GM19099 (cell line): ENCODE results near the gene CRY1.
A peak's percentile ranks its signal among the peaks of the same experiment; 100 is the strongest.

Source experiments
- POLR2A ChIP-seq: IDR thresholded peaks from 3 replicates; pipeline ENCODE4 v1.6.1; 2011; ENCODE audit warnings: low read depth; ENCODE audit not compliant: insufficient read length; ENCODE audit errors: extremely low read depth

The CRY1 gene

DNA sequence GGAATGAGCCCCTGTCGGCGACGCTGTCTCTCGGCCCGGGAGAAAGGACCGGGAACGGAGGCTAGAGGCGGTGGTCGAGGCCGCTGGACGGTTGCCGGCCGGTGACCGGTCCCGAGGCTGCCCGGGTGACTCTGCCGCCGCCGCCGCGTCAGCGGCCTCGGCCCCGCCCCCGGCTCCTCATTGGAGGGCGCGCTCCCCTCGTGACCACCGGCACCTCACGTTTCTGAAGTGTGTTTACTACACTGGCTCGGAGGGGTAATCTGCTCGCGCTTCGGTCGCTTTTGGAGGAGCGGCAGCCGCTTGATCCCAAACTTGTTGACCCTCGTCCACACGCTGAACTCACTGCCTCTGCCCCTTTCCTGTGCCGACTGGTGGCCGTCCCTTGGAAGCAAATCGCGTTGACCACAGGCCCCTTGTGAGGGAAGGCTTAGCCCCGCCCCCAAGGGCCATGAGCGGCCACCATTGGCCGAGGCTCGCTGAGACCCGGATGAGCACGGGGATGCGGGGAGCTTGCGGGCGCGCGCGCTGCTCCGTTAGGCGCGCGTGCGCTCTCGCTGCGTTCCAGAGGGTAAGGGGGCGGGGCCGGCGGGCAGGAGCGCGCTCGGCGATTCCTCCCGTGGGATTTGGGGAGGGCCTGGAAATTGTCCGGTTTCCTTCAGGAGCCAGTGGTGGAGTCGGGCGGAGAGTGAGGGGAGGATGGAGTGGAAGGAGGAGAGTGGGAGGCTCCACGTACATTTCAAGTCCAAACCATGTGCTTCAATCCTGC, at the start of gene CRY1:
Gene CRY1 (minus strand): TSS at position 133 of the 766 bp plus-strand sequence. CDS start 588 bp downstream, outside the sequence.
- peak; percentile 20 for TF ChIP-seq POLR2A

DNA sequence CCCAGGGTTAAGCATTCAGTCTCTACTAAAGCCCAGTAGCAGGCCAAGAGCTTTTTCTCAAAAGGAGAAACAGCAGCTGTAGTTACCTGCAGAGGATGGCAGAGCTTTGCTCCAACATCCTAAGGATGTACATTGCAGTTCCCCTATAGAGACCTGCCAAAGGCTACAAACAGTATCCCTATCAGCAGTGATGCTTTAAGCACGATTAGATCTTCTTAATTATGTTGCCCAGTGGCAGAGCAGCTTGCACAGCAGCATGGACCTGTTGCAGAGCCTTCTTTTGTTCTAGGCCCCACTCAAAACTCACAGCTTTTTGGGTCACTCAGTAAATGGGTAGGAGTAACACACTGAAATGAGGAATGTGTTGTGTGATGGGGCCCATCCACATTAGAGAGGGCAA, 46.4 kb upstream of the CRY1 start:
- TF ChIP-seq POLR2A, result no peak

DNA sequence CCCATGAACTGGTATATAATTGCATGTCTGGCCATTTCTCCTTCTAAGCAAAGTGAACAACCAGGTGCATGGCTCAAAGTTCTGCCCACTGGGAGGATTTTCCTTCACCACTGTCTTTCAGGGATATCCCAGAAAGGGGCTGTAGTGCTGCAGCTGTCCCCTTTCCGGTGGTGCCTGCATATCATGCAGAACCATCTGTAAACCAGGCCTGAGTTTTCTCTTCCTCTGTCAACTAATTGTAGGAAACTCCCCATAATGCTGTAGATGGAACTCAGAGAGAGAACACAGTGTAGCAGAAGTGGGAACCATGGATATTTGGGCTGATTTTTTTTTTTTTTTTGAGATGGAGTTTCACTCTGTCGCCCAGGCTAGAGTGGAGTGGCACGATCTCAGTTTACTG, 45.6 kb upstream of the CRY1 start:
- no peak for TF ChIP-seq POLR2A

DNA sequence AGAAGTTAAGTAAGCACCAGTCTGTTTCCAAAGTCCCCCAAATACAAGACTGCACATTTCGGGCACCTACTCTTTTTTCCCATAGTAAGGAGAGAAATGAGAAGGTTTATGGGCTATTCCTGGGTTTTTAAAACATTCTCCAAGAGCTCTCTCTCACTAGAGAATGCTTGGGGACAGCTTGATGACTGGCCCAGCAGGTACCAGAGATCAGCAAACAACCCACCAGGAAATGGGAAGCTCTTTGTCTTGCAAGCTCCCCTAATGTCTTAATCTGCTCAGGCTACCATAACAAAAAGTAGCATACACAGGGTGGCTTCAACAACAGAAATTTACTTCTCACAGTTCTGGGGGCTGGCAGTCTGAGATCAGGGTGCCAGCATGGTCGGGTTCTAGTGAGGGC, 41.8 kb upstream of the CRY1 start:
- no peak for TF ChIP-seq POLR2A

DNA sequence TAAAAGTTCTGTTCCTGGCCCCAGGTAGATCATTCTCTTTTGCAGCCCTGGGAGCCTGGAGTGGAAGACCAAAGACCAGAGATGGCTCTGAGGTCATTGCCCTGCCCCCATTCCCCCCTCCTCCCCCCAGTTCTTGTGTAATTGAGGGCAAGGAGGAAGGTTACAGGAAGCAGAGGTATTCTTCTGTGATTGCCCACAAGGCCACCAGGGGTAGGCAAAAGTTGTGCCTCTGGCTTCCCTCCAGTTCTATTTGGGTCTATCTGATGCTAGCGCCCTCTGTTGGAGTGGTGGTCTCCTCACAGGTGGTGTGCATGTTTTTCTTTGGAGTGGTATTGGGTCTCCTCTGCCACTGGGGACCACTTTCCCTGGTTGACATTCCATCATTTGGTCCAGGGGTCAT, 41.2 kb upstream of the CRY1 start:
- TF ChIP-seq POLR2A, result no peak

DNA sequence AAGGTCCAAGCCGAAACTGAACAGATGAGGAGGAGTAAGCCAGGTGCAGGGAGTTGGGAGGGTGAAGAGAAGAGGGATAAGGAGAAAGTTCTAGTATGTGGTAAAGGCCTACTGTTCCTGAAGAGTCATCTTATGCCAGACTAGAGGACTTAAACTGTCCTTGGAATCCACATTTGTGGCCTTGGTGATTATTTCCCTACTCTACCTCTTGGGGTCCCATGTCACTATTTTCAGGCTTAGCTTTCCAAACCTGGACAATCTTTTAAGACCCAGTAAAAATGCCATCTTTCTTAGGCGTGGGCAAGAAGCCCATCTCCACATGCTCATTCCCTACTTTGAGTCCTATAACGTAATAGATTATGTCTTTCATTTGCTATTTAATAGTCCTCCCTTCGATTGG, 40.1 kb upstream of the CRY1 start:
- no peak for TF ChIP-seq POLR2A

DNA sequence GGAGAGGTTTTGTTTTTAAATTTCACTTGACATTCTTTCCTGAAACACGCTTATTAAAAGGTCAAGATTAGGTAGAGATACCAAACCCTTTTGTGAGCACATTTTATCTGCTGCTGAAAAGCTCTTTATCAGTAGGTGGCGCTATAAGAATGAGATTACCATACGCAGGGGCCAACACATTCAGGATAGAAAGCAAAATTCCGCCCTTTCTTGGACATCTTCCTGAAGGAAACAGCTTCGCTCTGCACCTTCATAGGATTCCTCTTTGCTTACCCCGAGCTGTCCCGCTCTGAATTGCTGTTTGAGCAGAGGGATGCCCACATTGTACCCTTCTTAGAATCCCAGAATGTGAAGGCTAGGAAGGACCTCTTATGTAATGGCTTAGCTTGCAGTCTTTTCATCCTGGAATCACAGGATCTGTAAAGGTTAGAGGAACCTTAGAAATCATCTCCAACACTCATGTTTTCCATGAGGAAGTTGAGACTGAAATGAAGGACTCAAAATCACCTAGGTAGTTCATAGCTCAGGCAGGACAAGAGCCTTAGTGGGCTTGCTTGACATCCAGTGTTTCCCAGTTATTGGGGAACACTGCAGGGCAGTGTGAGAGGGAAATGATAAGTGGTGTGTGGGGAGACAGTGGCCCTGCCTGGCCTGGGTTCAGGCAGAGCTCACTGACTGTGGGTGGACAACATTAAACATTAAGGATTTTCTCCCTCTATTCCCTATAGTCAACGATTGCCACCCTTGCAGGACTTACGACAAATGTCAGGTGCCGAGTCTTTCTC, 38.7 kb upstream of the CRY1 start:
- TF ChIP-seq POLR2A, result no peak

DNA sequence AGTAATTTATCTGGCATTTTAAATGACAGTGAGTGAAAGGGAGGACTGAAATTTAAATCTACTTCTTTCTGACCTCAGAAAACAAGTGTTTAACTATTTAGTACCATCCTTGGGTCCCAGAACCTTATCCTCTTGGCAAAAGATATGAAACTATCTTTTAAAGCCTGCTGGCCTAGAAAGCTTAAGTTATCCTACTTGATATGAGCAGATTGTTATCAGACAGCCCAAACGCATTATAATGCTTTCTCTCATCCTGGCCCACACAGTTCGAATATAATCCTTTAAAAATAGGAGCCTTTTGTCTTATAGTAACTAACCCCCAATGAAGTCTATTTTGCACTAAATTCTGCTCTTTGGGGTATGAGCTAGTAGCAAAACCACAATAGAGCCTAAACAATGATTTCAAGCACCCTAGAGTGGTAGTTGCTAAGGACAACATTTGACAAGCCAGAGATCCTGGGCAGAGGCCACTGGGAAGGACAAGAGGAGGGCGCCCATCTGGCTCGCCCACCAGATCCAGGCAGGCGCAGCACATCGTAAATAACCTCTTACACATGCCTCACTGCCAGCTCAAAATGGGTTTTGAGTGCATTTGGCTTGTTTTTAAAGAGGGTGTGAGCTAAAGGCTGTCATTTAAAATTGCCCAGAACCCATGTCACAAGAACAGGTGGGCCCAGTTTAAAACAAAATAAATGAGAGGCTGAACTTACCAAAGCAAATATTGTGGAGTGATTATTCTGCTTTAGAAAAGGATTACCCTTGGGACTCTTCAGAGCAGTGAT, 37.7 kb upstream of the CRY1 start:
- TF ChIP-seq POLR2A, result no peak

DNA sequence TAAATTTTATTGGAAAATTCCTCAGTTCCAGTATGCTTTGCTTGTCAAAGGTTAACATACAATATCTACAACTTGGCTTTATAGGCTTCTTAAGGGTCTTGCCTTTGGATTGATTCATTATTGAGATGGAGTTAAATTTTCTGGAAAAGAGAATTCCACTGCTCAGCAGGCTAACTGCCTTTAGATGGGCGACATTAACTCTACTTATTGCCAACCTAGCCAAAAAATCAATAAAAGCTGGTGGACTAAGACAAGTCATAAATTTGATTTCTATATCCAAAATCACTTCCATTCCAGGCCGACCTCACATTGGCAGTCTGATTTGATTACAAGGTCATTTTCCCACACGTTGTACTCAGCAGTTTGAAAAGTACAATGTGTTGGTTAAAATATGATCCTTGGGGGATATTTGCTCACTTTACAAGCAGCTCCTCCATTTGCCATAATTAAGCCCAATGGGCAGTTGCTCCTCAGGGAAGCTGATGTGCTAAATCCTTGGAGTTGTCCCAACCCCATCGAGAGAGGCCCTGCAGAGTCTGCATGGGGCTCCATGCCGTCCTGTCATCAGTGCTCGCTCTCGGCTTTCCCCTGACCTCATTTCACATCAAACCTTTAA, 36.1 kb upstream of the CRY1 start:
- TF ChIP-seq POLR2A, result no peak

DNA sequence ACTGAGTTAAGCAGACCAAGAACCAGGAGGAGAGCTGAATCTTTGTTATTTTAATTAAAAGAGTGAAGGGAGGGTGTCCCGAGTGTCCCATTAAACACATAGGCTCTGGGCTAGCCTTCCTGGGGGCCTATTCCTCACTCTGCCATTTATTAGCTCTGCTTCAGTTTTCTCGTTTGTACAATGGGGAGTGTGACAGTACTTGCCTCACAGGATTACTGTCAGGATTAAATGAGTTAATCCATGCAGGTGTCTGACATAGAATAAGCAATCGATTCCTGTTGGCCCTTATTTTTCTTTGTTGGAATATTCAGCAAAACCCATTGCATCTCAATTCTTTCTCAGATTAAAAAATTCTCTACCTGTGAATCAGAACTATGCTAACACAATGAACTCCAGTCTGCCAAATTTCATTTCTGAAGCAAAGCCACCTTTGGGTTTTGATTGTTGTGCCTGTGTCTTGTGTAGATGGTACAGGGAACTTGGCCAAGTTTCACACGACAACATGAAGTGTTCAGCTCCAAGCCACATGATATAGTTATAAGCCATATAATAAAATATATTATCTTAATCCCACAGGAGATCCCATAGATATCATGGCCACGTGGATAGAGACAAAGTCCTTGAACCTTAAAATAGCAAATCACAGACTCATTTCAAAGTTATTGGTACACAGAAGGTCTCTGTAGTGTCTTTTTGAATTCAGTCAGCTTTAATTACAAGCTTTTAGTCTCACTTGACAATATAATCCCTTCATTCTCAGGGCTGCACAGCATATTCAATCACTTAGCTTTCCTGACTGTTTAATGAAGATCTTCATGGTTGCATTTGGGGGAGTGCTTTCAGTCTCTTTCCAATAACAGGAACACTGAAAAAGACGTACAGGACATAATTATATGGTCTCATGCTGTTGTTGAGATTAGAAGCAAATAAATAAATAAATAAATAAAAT, 34.4 kb upstream of the CRY1 start:
- no peak for TF ChIP-seq POLR2A

DNA sequence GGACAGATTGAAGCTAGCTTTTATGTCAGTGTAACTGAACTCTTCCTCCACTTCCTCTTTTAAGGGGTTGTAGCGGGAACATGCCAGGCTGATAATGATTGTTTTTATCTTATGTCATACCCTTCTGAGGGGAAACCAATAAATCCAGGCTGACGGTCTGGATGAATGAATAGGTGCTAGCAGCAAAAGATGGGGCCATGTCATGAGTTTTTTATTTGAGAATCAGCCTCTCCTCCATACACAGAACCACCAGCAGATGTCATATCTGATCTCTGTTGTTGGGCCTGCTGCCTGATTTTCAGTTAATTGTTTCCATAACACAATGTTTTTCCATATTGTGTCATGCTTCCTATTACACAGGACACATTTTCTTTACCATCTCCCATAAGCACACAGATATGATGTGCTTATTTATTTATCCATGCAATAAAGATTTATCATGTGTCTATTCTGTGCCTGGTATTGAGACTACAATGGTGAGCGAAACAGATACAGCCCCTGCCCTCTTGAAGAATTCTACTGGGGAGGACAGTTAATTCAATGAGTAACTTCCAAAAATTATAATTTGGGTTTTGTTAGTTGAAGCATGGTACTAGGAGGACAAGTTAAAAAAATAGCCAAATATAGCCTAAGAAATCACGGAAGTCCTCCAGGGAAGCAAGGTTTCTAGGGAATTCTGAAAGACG, 33.6 kb upstream of the CRY1 start:
- TF ChIP-seq POLR2A, result no peak

DNA sequence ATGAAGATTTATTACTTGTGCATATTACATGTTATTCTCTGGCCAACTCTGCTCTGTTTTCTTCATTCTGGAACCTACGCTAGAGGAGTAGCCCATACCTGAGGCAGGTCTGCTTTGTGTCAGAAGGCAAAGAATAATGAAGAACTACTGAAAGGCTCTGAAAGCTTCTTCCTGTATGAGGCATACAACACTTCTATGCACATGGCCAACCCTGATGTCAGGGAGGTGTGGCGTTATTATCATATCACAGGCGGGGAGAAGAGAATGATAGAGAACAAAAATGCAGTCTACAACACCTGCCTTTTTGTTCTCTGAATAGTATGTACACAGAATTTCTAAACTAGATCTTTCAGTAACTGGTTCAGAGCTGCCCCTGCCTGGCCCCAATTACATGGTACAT, 32.5 kb upstream of the CRY1 start:
- TF ChIP-seq POLR2A, result no peak

DNA sequence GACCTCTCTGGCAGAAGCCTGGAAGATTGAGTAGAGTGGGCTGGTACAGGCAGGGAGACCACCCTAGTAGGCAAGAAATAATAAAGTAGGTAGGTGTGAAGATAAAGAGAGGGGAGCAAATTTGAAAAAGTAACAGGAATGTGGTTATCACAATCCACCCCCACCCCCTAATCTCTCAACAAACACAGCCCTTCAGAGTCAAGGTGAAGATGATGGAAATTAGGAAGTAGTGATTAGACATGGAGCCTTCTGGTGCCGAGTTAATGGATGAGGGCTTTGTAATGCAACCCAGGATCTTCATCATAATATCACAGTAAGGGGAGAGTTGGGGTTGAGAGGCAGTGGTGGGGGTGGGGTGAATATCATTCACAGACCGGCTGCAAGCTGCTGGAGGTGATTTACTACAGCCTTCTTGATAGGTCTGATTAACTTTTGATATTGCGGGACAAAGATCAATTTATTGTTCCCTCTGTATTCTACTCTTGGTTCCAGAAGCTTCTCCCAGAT, 29.2 kb upstream of the CRY1 start:
- TF ChIP-seq POLR2A, result no peak
